Activated effector memory CD4-positive, alpha-beta T cell treated with Interleukin-2 at 50 U/mL for 16 hours (primary cell): Measurements from ENCODE around the gene ZNF862.

Experiments used
- DNase-seq: peaks from one replicate; pipeline ENCODE4 v3.0.0-alpha.2; 2020

ZNF862 gene

GRCh38 chr7:149811831-149812490, 26.2 kb upstream of the ZNF862 start:
- no peak for DNase-seq

- DNase-seq, result no peak
Measured at GRCh38 chr7:149813254-149814035, 24.7 kb upstream of the ZNF862 start.

- no peak for DNase-seq
Measured at GRCh38 chr7:149814494-149814893, 23.7 kb upstream of the ZNF862 start.

DNA sequence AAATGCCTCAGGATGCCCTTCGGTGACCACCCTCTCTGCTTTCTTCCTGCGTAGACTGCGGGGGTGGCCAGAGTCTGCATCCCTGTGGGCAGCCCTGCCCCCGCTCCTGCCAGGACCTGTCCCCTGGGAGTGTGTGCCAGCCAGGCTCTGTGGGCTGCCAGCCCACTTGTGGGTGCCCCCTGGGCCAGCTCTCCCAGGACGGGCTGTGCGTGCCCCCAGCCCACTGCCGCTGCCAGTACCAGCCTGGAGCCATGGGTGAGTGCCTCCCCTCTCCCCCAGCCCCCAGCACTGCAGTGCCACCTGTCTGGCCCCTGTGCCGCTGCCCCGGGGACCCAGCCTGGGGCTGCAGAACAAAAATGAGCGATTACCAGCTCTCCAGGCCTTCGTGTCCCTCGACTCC, 23.1 kb upstream of the ZNF862 start:
- DNase-seq, result no peak

DNA sequence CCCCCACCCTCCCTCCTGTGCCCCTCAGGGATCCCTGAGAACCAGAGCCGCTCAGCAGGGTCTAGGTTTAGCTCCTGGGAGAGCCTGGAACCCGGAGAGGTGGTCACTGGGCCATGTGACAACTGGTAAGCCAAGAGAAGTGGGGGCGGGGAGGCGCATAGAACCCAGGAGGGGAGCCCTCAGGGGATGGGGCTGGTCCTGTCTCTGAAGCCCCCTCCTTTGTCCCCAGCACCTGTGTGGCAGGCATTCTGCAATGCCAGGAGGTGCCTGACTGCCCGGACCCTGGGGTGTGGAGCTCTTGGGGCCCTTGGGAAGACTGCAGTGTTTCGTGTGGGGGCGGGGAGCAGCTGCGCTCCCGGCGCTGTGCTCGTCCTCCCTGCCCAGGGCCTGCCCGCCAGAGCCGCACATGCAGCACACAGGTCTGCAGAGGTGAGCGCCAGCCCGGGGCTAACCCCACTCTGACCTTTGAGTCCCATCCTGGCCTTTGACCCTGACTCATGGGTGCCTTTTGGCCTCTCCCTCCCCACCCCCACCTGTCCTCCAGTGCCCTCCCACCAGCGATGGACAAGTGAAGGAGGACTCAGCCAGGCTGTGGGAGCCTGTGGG, 22.4 kb upstream of the ZNF862 start:
- DNase-seq, result no peak

GRCh38 chr7:149816267-149816751, 21.9 kb upstream of the ZNF862 start:
- no peak for DNase-seq

GRCh38 chr7:149816794-149817193, 21.4 kb upstream of the ZNF862 start:
- DNase-seq, result no peak

- DNase-seq, result no peak
Measured at GRCh38 chr7:149817301-149817771, 20.8 kb upstream of the ZNF862 start.

- no peak for DNase-seq
Measured at GRCh38 chr7:149817836-149818535, 20.2 kb upstream of the ZNF862 start.

DNA sequence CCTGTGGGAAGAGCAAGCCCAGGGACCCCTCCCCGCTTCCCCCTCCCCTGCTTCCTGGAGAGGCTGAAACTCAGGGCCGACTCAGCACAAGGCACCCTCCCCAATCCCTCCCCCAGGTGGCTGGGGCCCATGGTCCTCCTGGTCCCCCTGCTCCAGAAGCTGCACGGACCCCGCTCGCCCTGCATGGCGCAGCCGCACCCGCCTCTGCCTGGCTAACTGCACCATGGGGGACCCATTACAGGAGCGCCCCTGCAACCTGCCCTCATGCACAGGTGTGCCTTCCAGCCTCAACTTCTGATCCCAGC, 19.7 kb upstream of the ZNF862 start:
- DNase-seq, result no peak

GRCh38 chr7:149819141-149819960, 18.8 kb upstream of the ZNF862 start:
- no peak for DNase-seq

DNA sequence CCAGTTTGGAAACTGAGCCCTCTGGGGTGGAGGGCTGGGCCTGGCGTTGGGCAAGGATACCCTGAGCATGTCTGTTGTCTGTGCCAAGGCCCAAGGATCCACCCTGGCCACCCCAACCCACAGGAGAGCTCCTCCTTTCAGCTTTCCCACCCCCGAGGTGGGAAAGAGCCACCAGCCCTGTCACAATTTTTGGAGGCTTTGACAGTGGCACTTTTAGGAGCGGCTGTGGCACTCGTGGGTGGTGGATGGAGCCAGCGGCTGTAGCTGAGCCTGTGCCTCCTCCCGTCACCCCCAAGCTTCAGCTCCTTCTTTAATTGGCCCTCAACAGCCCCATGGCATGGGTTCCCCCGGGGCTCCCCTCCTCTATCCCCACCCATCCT, 18.2 kb upstream of the ZNF862 start:
- DNase-seq, result no peak

- no peak for DNase-seq
Measured at GRCh38 chr7:149820622-149821190, 17.5 kb upstream of the ZNF862 start.

DNA sequence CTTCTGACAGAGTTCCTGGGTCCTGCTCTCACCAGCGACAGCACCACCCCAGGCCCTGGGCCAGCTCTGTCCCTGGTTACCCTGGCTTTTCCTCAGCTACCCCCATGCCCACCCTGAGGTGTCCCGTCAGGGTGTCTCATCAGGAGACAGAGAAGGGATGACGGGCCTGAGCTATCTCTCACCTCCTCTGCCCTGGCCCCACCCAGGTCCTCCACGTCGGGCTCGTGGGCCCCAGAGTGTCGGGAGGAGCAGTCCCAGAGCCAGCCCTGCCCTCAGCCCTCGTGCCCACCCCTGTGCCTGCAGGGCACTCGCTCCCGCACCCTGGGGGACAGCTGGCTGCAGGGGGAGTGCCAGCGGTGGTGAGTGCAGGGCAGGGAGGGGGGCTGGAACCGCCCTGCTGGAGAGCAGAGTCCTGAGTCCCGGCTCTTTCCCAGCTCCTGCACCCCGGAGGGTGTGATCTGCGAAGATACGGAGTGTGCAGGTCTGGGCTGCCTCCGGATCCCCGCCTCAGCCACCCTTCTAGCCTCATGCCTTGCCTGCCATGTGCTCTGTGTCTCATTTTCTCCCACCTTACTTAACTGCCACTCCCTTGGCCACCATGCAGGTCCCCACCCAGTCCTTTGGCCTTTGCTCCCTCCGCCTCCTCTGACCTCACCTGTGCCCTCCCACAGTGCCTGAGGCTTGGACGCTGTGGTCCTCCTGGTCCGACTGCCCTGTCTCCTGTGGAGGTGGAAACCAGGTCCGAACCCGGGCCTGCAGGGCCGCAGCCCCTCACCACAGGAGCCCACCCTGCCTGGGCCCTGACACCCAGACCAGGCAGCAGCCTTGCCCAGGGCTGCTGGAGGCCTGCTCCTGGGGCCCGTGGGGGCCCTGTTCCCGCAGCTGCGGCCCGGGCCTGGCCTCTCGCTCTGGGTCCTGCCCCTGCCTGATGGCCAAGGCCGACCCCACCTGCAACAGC, 16.7 kb upstream of the ZNF862 start:
- DNase-seq, result no peak

GRCh38 chr7:149822353-149822943, 15.7 kb upstream of the ZNF862 start:
- no peak for DNase-seq

- no peak for DNase-seq
Measured at GRCh38 chr7:149823191-149823630, 15.0 kb upstream of the ZNF862 start.

DNA sequence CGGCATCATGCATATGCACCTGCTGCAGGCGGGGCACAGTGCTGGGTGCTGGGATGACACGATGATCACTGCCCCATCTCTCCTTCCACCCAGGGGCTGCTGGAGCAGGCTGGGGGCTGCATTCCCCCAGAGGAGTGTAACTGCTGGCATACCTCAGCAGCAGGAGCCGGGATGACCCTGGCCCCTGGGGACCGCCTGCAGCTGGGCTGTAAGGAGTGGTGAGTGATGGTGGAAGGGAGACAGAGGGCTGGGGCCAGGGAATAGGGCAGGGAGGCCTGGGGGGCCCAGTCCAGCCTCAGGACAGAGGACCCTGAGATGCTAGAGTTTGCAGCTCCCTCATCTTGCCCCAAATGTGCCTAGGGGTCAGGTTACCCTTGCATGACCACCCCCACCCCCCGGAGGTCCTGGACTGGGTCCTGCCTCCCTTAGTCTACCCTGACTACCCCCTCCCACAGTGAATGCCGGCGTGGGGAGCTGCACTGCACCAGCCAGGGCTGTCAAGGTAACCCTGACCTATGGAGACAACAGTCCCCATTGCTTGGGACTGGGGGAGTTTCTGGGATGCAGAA, 14.5 kb upstream of the ZNF862 start:
- no peak for DNase-seq

- DNase-seq, result no peak
Measured at GRCh38 chr7:149824301-149824741, 13.9 kb upstream of the ZNF862 start.

DNA sequence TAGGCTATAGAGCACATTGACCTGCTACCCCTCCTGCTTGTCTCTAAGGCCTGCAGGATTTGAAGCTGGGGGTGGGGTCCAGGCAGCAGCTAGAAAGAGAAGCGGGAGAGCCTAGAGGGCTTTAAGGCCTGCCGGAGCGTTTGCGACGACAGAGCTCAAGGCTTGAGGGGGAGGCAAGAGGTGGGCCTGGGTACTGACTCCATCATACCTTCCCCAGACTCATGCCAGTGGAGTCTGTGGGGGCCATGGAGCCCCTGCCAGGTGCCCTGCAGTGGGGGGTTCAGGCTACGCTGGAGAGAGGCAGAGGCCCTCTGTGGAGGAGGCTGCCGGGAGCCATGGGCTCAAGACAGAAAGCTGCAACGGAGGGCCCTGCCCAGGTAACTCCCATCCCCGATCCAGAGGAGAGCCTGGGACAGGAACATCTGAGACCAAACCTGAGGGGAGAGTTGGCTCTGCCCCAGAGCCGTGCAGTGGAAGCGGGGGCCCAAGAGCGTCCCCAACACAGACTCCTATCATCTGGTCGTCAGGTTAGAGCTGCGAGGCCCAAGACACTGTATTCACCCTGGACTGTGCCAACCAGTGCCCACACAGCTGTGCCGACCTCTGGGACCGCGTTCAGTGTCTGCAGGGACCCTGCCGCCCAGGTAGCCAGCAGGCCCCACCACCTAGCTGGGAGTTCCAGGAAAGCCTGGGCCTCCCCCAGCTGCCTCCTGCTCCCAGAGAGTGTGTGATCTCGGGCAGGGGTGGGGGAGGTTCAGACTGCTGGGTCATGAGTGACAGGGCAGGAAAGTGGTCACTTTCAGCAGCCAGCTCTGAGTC, 13.2 kb upstream of the ZNF862 start:
- no peak for DNase-seq
